H9 (cell line): ENCODE data around the gene FGF12. TPM values are rescaled to one million over a fixed set of nuclear protein-coding genes. Genes with fewer than 3 reads are reported as not detected.

ENCODE experiments used
- DNase-seq: peaks from one replicate; pipeline ENCODE4 v3.0.0-alpha.2; 2017
- H2AFZ ChIP-seq: one replicate; pipeline ENCODE4 v1.6.1; 2013; ENCODE audit warnings: mild to moderate bottlenecking, low read length, control low read depth, moderate library complexity
- H2AK5ac ChIP-seq: 2 replicates; pipeline ENCODE4 v1.6.1; 2013; ENCODE audit warnings: low read length, control low read depth, mixed read lengths; ENCODE audit not compliant: insufficient read length
- H2BK120ac ChIP-seq: one replicate; pipeline ENCODE4 v1.6.1; 2013; ENCODE audit warnings: low read depth, mild to moderate bottlenecking, low read length, control low read depth, inconsistent platforms; ENCODE audit not compliant: poor library complexity, severe bottlenecking
- H2BK12ac ChIP-seq: 2 replicates; pipeline ENCODE4 v1.6.1; 2013; ENCODE audit warnings: low read length, control low read depth, mixed read lengths, low read depth; ENCODE audit not compliant: insufficient read length
- H2BK15ac ChIP-seq: 2 replicates; pipeline ENCODE4 v1.6.1; 2013; ENCODE audit warnings: low read depth, low read length, control low read depth
- H2BK20ac ChIP-seq: one replicate; pipeline ENCODE4 v1.6.1; 2013; ENCODE audit warnings: low read depth, mild to moderate bottlenecking, low read length, control low read depth, inconsistent platforms; ENCODE audit not compliant: poor library complexity, severe bottlenecking
- H2BK5ac ChIP-seq: 2 replicates; pipeline ENCODE4 v1.6.1; 2013; ENCODE audit warnings: low read length, control low read depth, mixed read lengths; ENCODE audit not compliant: insufficient read length
- H3K14ac ChIP-seq: 2 replicates; pipeline ENCODE4 v1.6.1; 2013; ENCODE audit warnings: low read length, control low read depth; ENCODE audit not compliant: insufficient read depth
- H3K18ac ChIP-seq: 2 replicates; pipeline ENCODE4 v1.6.1; 2013; ENCODE audit warnings: low read depth, mild to moderate bottlenecking, mixed read lengths, low read length, control low read depth; ENCODE audit not compliant: insufficient read length
- H3K23ac ChIP-seq: 2 replicates; pipeline ENCODE4 v1.6.1; 2013; ENCODE audit warnings: low read length, control low read depth, mixed read lengths, low read depth; ENCODE audit not compliant: insufficient read length
- H3K23me2 ChIP-seq: 2 replicates; pipeline ENCODE4 v1.6.1; 2013; ENCODE audit warnings: low read depth, mild to moderate bottlenecking, mixed read lengths, low read length, control low read depth; ENCODE audit not compliant: insufficient read length, poor library complexity, severe bottlenecking
- H3K27ac ChIP-seq: 2 replicates; pipeline ENCODE4 v1.5.1; 2013; ENCODE audit warnings: low read length, control low read depth, mixed read lengths, low read depth; ENCODE audit not compliant: insufficient read length
- H3K27me3 ChIP-seq: 2 replicates; pipeline ENCODE4 v1.6.1; 2013; ENCODE audit warnings: low read length, control low read depth, inconsistent platforms; ENCODE audit not compliant: insufficient read depth
- H3K4ac ChIP-seq: 2 replicates; pipeline ENCODE4 v1.6.1; 2013; ENCODE audit warnings: low read depth, mild to moderate bottlenecking, control low read depth, inconsistent platforms, low read length, moderate library complexity
- H3K4me1 ChIP-seq: 2 replicates; pipeline ENCODE4 v1.6.1; 2013; ENCODE audit warnings: low read length, control low read depth, inconsistent platforms; ENCODE audit not compliant: insufficient read depth
- H3K4me2 ChIP-seq: 2 replicates; pipeline ENCODE4 v1.6.1; 2013; ENCODE audit warnings: low read length, control low read depth, mixed read lengths; ENCODE audit not compliant: insufficient read length, insufficient read depth
- H3K56ac ChIP-seq: 2 replicates; pipeline ENCODE4 v1.6.1; 2013; ENCODE audit warnings: low read depth, mild to moderate bottlenecking, mixed read lengths, low read length, control low read depth; ENCODE audit not compliant: insufficient read length
- H3K79me1 ChIP-seq: 2 replicates; pipeline ENCODE4 v1.6.1; 2013; ENCODE audit warnings: low read depth, mild to moderate bottlenecking, moderate library complexity, low read length, control low read depth, inconsistent platforms; ENCODE audit not compliant: insufficient read depth, poor library complexity, severe bottlenecking
- H3K79me2 ChIP-seq: 2 replicates; pipeline ENCODE4 v1.6.1; 2013; ENCODE audit warnings: low read length, control low read depth, inconsistent platforms; ENCODE audit not compliant: insufficient read depth
- H3K9ac ChIP-seq: 2 replicates; pipeline ENCODE4 v1.6.1; 2013; ENCODE audit warnings: low read length, control low read depth, mixed read lengths; ENCODE audit not compliant: insufficient read length; ENCODE audit errors: extremely low read depth
- H3K9me3 ChIP-seq: one replicate; pipeline ENCODE4 v1.6.1; 2013; ENCODE audit warnings: low read depth, low read length, inconsistent platforms; ENCODE audit not compliant: control insufficient read depth
- H3T11ph ChIP-seq: one replicate; pipeline ENCODE4 v1.6.1; 2013; ENCODE audit warnings: mild to moderate bottlenecking, low read length, control low read depth, inconsistent platforms
- H4K20me1 ChIP-seq: one replicate; pipeline ENCODE4 v1.6.1; 2013; ENCODE audit not compliant: control insufficient read depth, insufficient read length, insufficient read depth
- H4K5ac ChIP-seq: 2 replicates; pipeline ENCODE4 v1.6.1; 2013; ENCODE audit warnings: low read depth, mild to moderate bottlenecking, mixed read lengths, low read length, control low read depth; ENCODE audit not compliant: insufficient read length
- H4K8ac ChIP-seq: replicated peaks from 2 replicates; pipeline ENCODE4 v1.6.1; 2013; ENCODE audit warnings: low read length, control low read depth, mixed read lengths, low read depth; ENCODE audit not compliant: insufficient read length
- H4K91ac ChIP-seq: 2 replicates; pipeline ENCODE4 v1.6.1; 2013; ENCODE audit warnings: low read depth, mild to moderate bottlenecking, moderate library complexity, mixed read lengths, low read length, control low read depth; ENCODE audit not compliant: insufficient read length
- H3K27ac Mint-ChIP-seq, 3 experiments: 2 replicates in 2 of 3; 3 replicates in 1 of 3; pipeline ENCODE4 v1.8.0; 2020 to 2021; ENCODE audit warnings: mixed read lengths in 3 of 3, mild to moderate bottlenecking in 1 of 3, moderate library complexity in 1 of 3
- H3K27me3 Mint-ChIP-seq: 2 replicates; pipeline ENCODE4 v1.8.0; 2021; ENCODE audit warnings: low read depth, mild to moderate bottlenecking, moderate library complexity, mixed read lengths
- H3K36me3 Mint-ChIP-seq, 3 experiments: 2 replicates in 2 of 3; 3 replicates in 1 of 3; pipeline ENCODE4 v1.8.0; 2020 to 2021; ENCODE audit warnings: low read depth in 3 of 3, mixed read lengths in 3 of 3; ENCODE audit not compliant: insufficient read depth in 1 of 3
- H3K4me1 Mint-ChIP-seq, 2 experiments: 2 replicates each; pipeline ENCODE4 v1.8.0; 2020; ENCODE audit warnings: mixed read lengths in 2 of 2
- H3K4me3 Mint-ChIP-seq, 2 experiments: 2 replicates in 1 of 2; 3 replicates in 1 of 2; pipeline ENCODE4 v1.8.0; 2020 to 2021; ENCODE audit warnings: mild to moderate bottlenecking in 2 of 2, mixed read lengths in 2 of 2, moderate library complexity in 1 of 2
- H3K9me3 Mint-ChIP-seq, 2 experiments: 2 replicates in 1 of 2; 3 replicates in 1 of 2; pipeline ENCODE4 v1.8.0; 2020; ENCODE audit warnings: mild to moderate bottlenecking in 2 of 2, mixed read lengths in 2 of 2, moderate library complexity in 1 of 2
- WGBS: extraction: QIAGEN DNeasy Blood & Tissue Kit; methylation state at CpG from one replicate; pipeline ENCODE4 v1.1.7; 2013; ENCODE audit warnings: missing lambda C conversion rate, low lambda C conversion rate, mixed read lengths; ENCODE audit not compliant: insufficient read length; ENCODE audit errors: extremely low coverage; 5-methylcytosine and 5-hydroxymethylcytosine counted together
- total RNA-seq: library from RNA; stranded (reverse); gene quantifications from 2 replicates; pipeline ENCODE4 v1.2.1, GENCODE V29; 2021
- TF ChIP-seq, protein P1 (sequence below): fragments of 200-600 bp; sonication (generic); conservative IDR thresholded peaks from 3 replicates; pipeline ENCODE4 v1.8.0; 2021; ENCODE audit warnings: antibody characterized with exemption, mild to moderate bottlenecking

FGF12 gene
- total RNA-seq, 1 experiment from 2014 or later, result 5.6 TPM

GRCh38 chr3:192249516-192249915 lies 477.8 kb downstream of the FGF12 start:
- Histone ChIP-seq H3K4me1 (no peaks in the 10 kb centered on the region), H3K14ac (no peak overlapping the region), H2BK5ac (no peak overlapping the region), H3K27ac (no peak overlapping the region), H3K4me2 (no peak overlapping the region), H4K5ac (no peak overlapping the region), H3K79me1 (no peaks in the 10 kb centered on the region), H3K56ac (no peak overlapping the region), H2BK20ac (no peak overlapping the region), H3T11ph (no peak overlapping the region), H2BK120ac (no peak overlapping the region), H4K20me1 (no peaks in the 10 kb centered on the region), H4K8ac (no peak overlapping the region), H3K23ac (no peak overlapping the region), H3K9ac (no peak overlapping the region), H2AK5ac (no peak overlapping the region), H3K18ac (no peak overlapping the region), H4K91ac (no peak overlapping the region), H3K27me3 (no peaks in the 10 kb centered on the region), H2AFZ (no peak overlapping the region), H3K9me3 (no peaks in the 10 kb centered on the region), H3K23me2 (no peaks in the 10 kb centered on the region), H2BK12ac (no peak overlapping the region), H2BK15ac (no peak overlapping the region), H3K79me2 (no peaks in the 10 kb centered on the region), H3K4ac (no peak overlapping the region)
- Mint-ChIP-seq H3K36me3 (no peaks in the 10 kb centered on the region), H3K4me3 (no peak overlapping the region), H3K27me3 (no peaks in the 10 kb centered on the region), H3K9me3 (no peaks in the 10 kb centered on the region), H3K27ac (no peak overlapping the region), H3K4me1 (peaks cover 0 to 3% of the 10 kb centered on the region in 2 experiments; a peak in 1 of 4 replicates)
- no CpG with 5 or more reads among the region's 3 CpGs for WGBS
- TF ChIP-seq, protein P1, sequence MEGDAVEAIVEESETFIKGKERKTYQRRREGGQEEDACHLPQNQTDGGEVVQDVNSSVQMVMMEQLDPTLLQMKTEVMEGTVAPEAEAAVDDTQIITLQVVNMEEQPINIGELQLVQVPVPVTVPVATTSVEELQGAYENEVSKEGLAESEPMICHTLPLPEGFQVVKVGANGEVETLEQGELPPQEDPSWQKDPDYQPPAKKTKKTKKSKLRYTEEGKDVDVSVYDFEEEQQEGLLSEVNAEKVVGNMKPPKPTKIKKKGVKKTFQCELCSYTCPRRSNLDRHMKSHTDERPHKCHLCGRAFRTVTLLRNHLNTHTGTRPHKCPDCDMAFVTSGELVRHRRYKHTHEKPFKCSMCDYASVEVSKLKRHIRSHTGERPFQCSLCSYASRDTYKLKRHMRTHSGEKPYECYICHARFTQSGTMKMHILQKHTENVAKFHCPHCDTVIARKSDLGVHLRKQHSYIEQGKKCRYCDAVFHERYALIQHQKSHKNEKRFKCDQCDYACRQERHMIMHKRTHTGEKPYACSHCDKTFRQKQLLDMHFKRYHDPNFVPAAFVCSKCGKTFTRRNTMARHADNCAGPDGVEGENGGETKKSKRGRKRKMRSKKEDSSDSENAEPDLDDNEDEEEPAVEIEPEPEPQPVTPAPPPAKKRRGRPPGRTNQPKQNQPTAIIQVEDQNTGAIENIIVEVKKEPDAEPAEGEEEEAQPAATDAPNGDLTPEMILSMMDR, result no peak
- DNase-seq, result no peak
